Neural crest cell (in vitro differentiated cells): ENCODE measurements around the gene HECTD1. TPM values are rescaled to one million over a fixed set of nuclear protein-coding genes. Genes with fewer than 3 reads are reported as not detected.
"Not testable (repeated sequence)": the region's sequence is repeated elsewhere in the genome, so short reads cannot be mapped to it uniquely, and the experiment has no call there.

Source experiments
- DNase-seq: peaks from one replicate; pipeline ENCODE4 v3.0.0; 2021; ENCODE audit warnings: low read depth, mixed read lengths, low spot score
- H3K27ac Mint-ChIP-seq: one replicate; pipeline ENCODE4 v1.8.0; 2021; ENCODE audit warnings: mild to moderate bottlenecking, mixed read lengths; ENCODE audit not compliant: unreplicated experiment
- H3K27me3 Mint-ChIP-seq: 2 replicates; pipeline ENCODE4 v1.8.0; 2021; ENCODE audit warnings: low read depth, mild to moderate bottlenecking, mixed read lengths
- H3K36me3 Mint-ChIP-seq: 2 replicates; pipeline ENCODE4 v1.8.0; 2021; ENCODE audit warnings: low read depth, mild to moderate bottlenecking, mixed read lengths
- H3K4me1 Mint-ChIP-seq: 2 replicates; pipeline ENCODE4 v1.8.0; 2021; ENCODE audit warnings: mixed read lengths
- H3K4me3 Mint-ChIP-seq: one replicate; pipeline ENCODE4 v1.8.0; 2021; ENCODE audit warnings: mild to moderate bottlenecking, mixed read lengths
- H3K9me3 Mint-ChIP-seq: 2 replicates; pipeline ENCODE4 v1.8.0; 2021; ENCODE audit warnings: mixed read lengths
- total RNA-seq: library from RNA; stranded (reverse); gene quantifications from 2 replicates; pipeline ENCODE4 v1.2.1, GENCODE V29; 2021
- TF ChIP-seq, protein P1 (sequence below): fragments of 200-600 bp; sonication (generic); conservative IDR thresholded peaks from 2 replicates; pipeline ENCODE4 v1.5.0; 2021; ENCODE audit warnings: antibody characterized with exemption, mild to moderate bottlenecking

HECTD1 gene
- total RNA-seq, 1 donor from 2014 or later = 152 TPM

DNA sequence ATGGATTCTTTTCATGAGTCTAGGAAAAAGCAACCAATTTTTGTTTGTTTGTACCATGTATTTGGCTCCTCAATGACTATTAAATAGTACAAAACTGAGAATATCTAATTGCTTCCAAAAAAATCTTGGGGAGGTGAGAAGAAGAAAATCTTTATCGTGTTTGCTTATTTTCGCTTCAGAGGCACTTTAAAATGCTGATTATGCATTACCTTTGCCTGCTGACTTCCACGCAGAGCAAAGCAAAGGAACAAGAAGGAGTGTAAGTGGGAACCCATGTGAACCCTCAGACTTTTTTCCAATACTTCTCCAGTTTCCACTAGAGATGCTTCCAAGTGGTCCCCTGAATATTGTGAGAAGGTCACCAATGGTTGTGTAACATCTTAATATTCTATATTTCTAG is 138.2 kb downstream of the HECTD1 start:
- no peak for DNase-seq
- H3K4me3 Mint-ChIP-seq = no peak overlapping the region
- no peaks in the 10 kb centered on the region for H3K27me3 Mint-ChIP-seq
- H3K36me3 Mint-ChIP-seq = peaks cover 2% of the 10 kb centered on the region
- H3K27ac Mint-ChIP-seq = no peak overlapping the region
- no peaks in the 10 kb centered on the region for H3K4me1 Mint-ChIP-seq
- H3K9me3 Mint-ChIP-seq = no peaks in the 10 kb centered on the region
- TF ChIP-seq, protein P1, sequence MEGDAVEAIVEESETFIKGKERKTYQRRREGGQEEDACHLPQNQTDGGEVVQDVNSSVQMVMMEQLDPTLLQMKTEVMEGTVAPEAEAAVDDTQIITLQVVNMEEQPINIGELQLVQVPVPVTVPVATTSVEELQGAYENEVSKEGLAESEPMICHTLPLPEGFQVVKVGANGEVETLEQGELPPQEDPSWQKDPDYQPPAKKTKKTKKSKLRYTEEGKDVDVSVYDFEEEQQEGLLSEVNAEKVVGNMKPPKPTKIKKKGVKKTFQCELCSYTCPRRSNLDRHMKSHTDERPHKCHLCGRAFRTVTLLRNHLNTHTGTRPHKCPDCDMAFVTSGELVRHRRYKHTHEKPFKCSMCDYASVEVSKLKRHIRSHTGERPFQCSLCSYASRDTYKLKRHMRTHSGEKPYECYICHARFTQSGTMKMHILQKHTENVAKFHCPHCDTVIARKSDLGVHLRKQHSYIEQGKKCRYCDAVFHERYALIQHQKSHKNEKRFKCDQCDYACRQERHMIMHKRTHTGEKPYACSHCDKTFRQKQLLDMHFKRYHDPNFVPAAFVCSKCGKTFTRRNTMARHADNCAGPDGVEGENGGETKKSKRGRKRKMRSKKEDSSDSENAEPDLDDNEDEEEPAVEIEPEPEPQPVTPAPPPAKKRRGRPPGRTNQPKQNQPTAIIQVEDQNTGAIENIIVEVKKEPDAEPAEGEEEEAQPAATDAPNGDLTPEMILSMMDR = no peak

DNA sequence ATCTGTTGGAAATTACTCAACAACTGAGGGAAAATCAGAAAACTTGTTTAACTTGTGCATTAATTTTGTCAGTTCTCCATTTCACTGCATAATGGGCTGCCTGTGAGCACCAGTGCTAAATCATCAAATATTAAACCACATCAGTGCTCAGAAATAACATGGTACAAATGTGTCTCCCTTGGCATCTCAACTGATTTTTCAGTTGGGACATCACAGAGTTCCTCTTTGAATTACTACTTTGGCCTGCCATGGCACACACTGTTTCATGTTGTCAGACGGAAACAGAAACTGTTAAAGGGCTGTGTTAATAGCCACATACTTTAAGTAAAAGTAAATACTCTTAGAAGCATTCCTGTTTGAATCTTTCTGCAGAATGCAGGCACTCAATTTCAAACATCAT is 139.4 kb downstream of the HECTD1 start:
- no peaks in the 10 kb centered on the region for H3K4me1 Mint-ChIP-seq
- no peaks in the 10 kb centered on the region for H3K27me3 Mint-ChIP-seq
- H3K36me3 Mint-ChIP-seq = peaks cover 2% of the 10 kb centered on the region
- H3K4me3 Mint-ChIP-seq = no peak overlapping the region
- no peak for DNase-seq
- TF ChIP-seq, protein P1 = no peak
- no peaks in the 10 kb centered on the region for H3K9me3 Mint-ChIP-seq
- H3K27ac Mint-ChIP-seq = no peak overlapping the region

DNA sequence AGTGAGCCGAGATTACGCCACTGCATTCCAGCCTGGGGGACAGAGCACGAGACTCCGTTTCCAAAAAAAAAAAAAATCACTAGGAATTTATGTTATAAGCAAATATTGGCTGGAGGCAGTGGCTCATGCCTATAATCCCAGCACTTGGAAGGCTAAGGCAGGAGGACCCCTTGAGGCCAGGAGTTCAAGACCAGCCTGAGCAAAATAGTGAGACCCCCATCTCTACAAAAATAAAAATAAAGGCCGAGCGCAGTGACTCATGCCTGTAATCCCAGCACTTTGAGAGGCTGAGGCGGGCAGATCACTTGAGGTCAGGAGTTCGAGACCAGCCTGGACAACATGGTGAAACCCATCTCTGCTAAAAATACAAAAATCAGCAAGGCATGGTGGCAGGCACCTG is 144.7 kb downstream of the HECTD1 start:
- H3K27me3 Mint-ChIP-seq, H3K36me3 Mint-ChIP-seq, H3K27ac Mint-ChIP-seq, H3K4me3 Mint-ChIP-seq, H3K4me1 Mint-ChIP-seq, H3K9me3 Mint-ChIP-seq, DNase-seq: not testable (repeated sequence)

DNA sequence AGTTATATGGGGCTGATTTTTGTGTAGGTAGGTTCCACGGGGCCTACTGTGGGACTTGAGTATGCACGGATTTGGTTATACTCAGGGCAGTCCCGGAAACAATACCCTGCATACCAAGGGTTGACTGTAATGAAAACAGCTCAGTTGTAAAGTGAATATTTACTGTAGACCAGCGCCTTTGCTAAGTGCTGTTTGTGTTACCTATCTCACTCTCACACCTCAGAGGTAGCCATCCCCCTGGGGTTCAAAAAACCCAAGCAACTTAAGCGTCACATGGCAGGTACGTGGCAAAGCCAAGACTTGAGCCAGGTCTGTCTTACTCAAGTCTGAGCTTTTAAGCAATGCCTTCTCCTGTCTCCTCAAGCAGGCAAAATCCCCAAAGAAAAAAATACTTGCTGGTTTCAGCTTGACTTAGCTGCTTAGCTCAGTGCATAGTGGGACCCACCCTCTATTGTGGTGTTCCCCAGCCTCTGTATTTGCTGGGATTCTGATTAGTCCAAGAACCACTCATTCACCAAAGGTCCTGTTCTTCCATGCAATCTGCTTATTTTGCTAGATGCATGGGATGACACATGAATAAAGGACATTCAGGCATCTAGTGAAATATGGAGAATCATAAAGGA is 147.2 kb downstream of the HECTD1 start:
- no peak overlapping the region for H3K27ac Mint-ChIP-seq
- no peaks in the 10 kb centered on the region for H3K9me3 Mint-ChIP-seq
- H3K4me3 Mint-ChIP-seq = no peak overlapping the region
- no peaks in the 10 kb centered on the region for H3K4me1 Mint-ChIP-seq
- no peak for DNase-seq
- no peaks in the 10 kb centered on the region for H3K27me3 Mint-ChIP-seq
- TF ChIP-seq, protein P1 = no peak
- no peaks in the 10 kb centered on the region for H3K36me3 Mint-ChIP-seq

DNA sequence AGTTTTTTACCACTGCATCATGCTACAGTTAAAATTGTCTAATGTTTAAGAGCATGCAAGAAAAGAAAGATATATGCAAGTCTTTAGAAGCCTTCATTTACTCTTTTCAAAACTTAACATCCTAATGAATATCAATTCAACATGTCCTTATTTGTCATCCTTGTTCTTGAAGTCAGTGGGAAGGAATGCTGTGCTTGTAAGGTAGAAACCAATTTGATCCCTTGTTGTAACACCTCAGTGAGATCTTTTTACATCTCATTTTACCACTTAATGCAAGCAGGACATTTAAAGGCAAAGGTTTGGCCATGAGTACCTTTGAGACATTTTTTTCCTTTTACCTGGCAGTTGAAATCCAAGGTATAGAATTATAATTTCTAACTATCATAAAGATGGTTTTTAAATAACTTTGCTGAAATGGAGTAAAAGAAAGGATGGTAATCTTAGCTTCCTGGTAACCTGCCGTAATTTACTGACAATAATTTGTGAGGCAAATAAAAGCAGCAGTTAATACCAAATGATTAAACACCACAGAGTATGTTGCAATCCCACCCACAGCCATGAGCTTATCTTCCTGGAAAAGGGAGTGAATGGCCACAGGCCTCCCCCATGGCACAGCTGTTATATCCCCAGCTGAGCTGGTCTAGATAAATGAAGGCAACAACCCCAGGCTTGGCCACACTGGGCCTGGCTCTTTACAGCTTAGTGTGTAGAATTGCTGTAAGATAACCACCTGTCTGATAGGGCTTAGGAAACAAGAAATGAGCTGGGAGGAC is 148.3 kb downstream of the HECTD1 start:
- Mint-ChIP-seq H3K9me3 (no peaks in the 10 kb centered on the region), H3K4me1 (no peaks in the 10 kb centered on the region), H3K27ac (no peak overlapping the region), H3K4me3 (no peak overlapping the region), H3K27me3 (no peaks in the 10 kb centered on the region), H3K36me3 (no peaks in the 10 kb centered on the region)
- TF ChIP-seq, protein P1 = no peak
- no peak for DNase-seq

DNA sequence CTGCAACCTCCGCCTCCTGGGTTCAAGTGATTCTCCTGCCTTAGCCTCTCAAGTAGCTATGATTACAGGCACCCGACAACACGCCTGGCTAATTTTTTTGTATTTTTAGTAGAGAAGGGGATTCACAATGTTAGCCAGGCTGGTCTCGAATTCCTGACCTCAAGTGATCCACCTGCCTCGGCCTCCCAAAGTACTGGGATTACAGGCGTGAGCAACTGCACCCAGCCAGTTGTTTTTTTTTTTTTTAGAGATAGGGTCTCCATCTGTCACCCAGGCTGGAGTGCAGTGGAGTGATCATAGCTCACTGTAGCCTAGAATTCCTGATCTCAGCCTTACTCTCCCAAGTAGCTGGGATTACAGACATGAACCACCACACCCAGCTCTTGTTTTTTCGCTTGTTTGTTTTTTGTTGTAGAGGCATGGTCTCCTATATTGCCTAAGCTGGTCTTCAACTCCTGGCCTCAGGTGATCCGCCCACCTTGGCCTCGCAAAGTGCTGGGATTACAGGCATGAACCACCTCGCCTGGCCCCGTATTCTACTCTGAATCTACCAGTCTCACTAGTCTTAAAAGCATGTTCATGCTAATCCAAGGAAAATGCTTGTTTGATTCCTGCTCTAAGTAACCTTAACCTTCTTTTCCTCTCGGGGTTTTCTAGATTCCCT is 149.8 kb downstream of the HECTD1 start:
- H3K4me1 Mint-ChIP-seq = no peaks in the 10 kb centered on the region
- no peak overlapping the region for H3K4me3 Mint-ChIP-seq
- H3K27me3 Mint-ChIP-seq = no peaks in the 10 kb centered on the region
- no peak overlapping the region for H3K27ac Mint-ChIP-seq
- no peak for DNase-seq
- H3K9me3 Mint-ChIP-seq = no peaks in the 10 kb centered on the region
- TF ChIP-seq, protein P1 = no peak
- H3K36me3 Mint-ChIP-seq = no peaks in the 10 kb centered on the region
